Endodermal cell (in vitro differentiated cells): ENCODE results near the gene MRAS. TPM values are rescaled to one million over a fixed set of nuclear protein-coding genes. Genes with fewer than 3 reads are reported as not detected.

Experiments
- DNase-seq: peaks from one replicate; pipeline ENCODE4 v3.0.0-alpha.2; 2017
- H3K27ac ChIP-seq: 2 replicates; pipeline ENCODE4 v1.5.1; 2013; ENCODE audit warnings: mild to moderate bottlenecking, low read depth, low read length, moderate library complexity
- H3K27me3 ChIP-seq: 2 replicates; pipeline ENCODE4 v1.6.1; 2013; ENCODE audit warnings: mild to moderate bottlenecking, low read length, moderate library complexity; ENCODE audit not compliant: insufficient read depth, control insufficient read depth, poor library complexity, severe bottlenecking
- H3K36me3 ChIP-seq: 2 replicates; pipeline ENCODE4 v1.7.0; 2013; ENCODE audit warnings: mild to moderate bottlenecking, low read length, moderate library complexity; ENCODE audit not compliant: control insufficient read depth, insufficient read depth
- H3K4me1 ChIP-seq: one replicate; pipeline ENCODE4 v1.7.0; 2013; ENCODE audit warnings: low read length; ENCODE audit not compliant: control insufficient read depth, insufficient read depth
- H3K4me3 ChIP-seq: 2 replicates; pipeline ENCODE4 v1.5.1; 2013; ENCODE audit warnings: mild to moderate bottlenecking, low read length, moderate library complexity
- H3K9ac ChIP-seq: 2 replicates; pipeline ENCODE4 v1.6.1; 2013; ENCODE audit warnings: mild to moderate bottlenecking, low read length, moderate library complexity; ENCODE audit not compliant: poor library complexity, severe bottlenecking; ENCODE audit errors: extremely low read depth
- H3K9me3 ChIP-seq: 2 replicates; pipeline ENCODE4 v1.6.1; 2013; ENCODE audit warnings: mild to moderate bottlenecking, low read length, moderate library complexity; ENCODE audit not compliant: control insufficient read depth
- H3K27ac Mint-ChIP-seq: 2 replicates; pipeline ENCODE4 v1.8.0; 2020; ENCODE audit warnings: mixed read lengths
- H3K27me3 Mint-ChIP-seq: 2 replicates; pipeline ENCODE4 v1.8.0; 2021; ENCODE audit warnings: mild to moderate bottlenecking, mixed read lengths; ENCODE audit not compliant: insufficient read depth
- H3K36me3 Mint-ChIP-seq: 2 replicates; pipeline ENCODE4 v1.8.0; 2020; ENCODE audit warnings: low read depth, mixed read lengths
- H3K4me1 Mint-ChIP-seq: 2 replicates; pipeline ENCODE4 v1.8.0; 2020; ENCODE audit warnings: mixed read lengths
- H3K4me3 Mint-ChIP-seq: 2 replicates; pipeline ENCODE4 v1.8.0; 2020; ENCODE audit warnings: mild to moderate bottlenecking, moderate library complexity, mixed read lengths
- H3K9me3 Mint-ChIP-seq: 2 replicates; pipeline ENCODE4 v1.8.0; 2020; ENCODE audit warnings: mild to moderate bottlenecking, mixed read lengths
- WGBS, 2 experiments: methylation state at CpG; one replicate each; pipeline versions ENCODE4 v1.1.5 to v1.1.7; 2013; ENCODE audit warnings: missing lambda C conversion rate in 2 of 2, mixed read lengths in 1 of 2; ENCODE audit not compliant: insufficient coverage in 1 of 2, insufficient read length in 1 of 2; 5-methylcytosine and 5-hydroxymethylcytosine counted together
- total RNA-seq, 2 donors: library from RNA; stranded (reverse); fragmentation: NEBNext Ultra II Directional in 1 of 2; extraction: Animal tissue kit (Norgen Biotek cat#: 25700) in 1 of 2; gene quantifications; 2 replicates in 1 of 2; 3 replicates in 1 of 2; pipeline ENCODE4 v1.2.1, GENCODE V29; 2021
- TF ChIP-seq, protein P1 (sequence below): fragments of 200-600 bp; sonication (generic); conservative IDR thresholded peaks from 2 replicates; pipeline ENCODE4 v1.5.0; 2021; ENCODE audit warnings: antibody characterized with exemption, mild to moderate bottlenecking

The MRAS gene
- total RNA-seq, 2 donors from 2014 or later = 12.8 to 16.1 TPM

DNA sequence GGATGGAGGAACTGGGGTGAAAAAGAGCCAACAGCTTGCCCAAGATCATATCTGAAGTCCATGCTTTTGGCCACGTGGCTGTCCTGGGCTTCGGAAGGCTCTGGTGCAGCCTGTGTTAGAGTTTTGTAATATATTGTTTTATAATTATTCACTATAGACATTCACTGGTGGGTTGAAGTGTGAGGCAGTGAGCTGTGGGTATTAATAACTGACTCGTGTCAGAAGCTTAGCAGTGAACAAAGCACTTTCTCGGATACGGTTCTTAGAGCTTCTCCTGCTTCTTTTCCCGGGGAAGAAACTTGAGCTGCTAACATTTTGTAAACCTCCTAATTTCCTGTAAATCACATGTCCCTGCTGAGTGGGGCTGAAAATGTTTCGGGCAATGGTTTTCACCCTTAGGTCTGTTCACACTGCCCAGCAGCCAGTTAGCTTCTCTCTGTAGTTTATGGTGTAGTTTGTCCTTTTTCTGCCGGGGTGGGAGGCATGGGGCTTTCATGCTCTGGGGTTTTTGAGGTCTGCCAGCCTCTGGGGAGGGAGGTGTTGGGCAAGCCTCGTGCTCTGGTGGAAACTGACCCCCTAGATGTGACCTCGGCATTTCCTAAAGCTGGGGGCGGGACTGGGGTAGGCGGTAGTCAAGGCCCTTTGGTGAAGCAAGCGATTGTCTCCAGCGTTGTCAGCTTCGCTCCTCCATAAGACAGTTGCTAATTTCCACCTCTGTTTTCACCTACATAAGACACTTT lies 1.7 kb downstream of the MRAS start:
- no peaks in the 10 kb centered on the region for H3K4me1 ChIP-seq
- no peaks in the 10 kb centered on the region for H3K36me3 ChIP-seq
- H3K4me3 ChIP-seq = no peak overlapping the region
- WGBS, 2 experiments = 89 to 90% methylated on average over 11 to 14 of the region's 15 CpGs
- H3K9me3 Mint-ChIP-seq = no peaks in the 10 kb centered on the region
- no peak overlapping the region for H3K4me3 Mint-ChIP-seq
- H3K27me3 ChIP-seq = no peaks in the 10 kb centered on the region
- no peak for DNase-seq
- H3K27me3 Mint-ChIP-seq = peaks cover 16% of the 10 kb centered on the region
- peaks cover 13% of the 10 kb centered on the region for H3K4me1 Mint-ChIP-seq
- TF ChIP-seq, protein P1, sequence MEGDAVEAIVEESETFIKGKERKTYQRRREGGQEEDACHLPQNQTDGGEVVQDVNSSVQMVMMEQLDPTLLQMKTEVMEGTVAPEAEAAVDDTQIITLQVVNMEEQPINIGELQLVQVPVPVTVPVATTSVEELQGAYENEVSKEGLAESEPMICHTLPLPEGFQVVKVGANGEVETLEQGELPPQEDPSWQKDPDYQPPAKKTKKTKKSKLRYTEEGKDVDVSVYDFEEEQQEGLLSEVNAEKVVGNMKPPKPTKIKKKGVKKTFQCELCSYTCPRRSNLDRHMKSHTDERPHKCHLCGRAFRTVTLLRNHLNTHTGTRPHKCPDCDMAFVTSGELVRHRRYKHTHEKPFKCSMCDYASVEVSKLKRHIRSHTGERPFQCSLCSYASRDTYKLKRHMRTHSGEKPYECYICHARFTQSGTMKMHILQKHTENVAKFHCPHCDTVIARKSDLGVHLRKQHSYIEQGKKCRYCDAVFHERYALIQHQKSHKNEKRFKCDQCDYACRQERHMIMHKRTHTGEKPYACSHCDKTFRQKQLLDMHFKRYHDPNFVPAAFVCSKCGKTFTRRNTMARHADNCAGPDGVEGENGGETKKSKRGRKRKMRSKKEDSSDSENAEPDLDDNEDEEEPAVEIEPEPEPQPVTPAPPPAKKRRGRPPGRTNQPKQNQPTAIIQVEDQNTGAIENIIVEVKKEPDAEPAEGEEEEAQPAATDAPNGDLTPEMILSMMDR = no peak
- no peak overlapping the region for H3K9ac ChIP-seq
- H3K27ac Mint-ChIP-seq = no peak overlapping the region
- H3K27ac ChIP-seq = no peak overlapping the region
- no peaks in the 10 kb centered on the region for H3K9me3 ChIP-seq
- H3K36me3 Mint-ChIP-seq = no peaks in the 10 kb centered on the region

DNA sequence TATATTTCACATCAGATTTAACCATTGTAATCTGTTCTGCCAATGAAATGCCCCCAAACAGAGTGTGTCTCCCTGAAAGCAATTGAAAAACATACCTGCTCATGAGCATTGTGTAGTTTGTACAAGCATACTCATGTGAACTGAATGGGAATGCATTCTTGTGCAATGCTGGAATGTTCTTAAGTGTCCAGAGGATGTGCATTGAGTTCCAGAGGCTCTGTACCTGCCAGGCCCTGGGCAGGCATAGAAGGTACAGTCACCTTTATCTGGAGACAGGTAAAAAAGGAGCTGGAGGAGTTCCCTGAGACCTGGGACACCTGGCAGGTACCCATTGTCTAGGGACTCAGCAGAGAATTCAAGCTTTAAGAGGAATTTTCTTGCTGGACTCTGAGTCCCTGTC lies 2.8 kb downstream of the MRAS start:
- Histone ChIP-seq H3K4me3 (no peak overlapping the region), H3K27ac (no peak overlapping the region), H3K9ac (no peak overlapping the region), H3K36me3 (no peaks in the 10 kb centered on the region), H3K27me3 (no peaks in the 10 kb centered on the region), H3K4me1 (no peaks in the 10 kb centered on the region), H3K9me3 (no peaks in the 10 kb centered on the region)
- TF ChIP-seq, protein P1 = no peak
- H3K9me3 Mint-ChIP-seq = no peaks in the 10 kb centered on the region
- H3K4me1 Mint-ChIP-seq = peaks cover 13% of the 10 kb centered on the region
- H3K4me3 Mint-ChIP-seq = no peak overlapping the region
- peaks cover 12% of the 10 kb centered on the region for H3K27me3 Mint-ChIP-seq
- H3K27ac Mint-ChIP-seq = no peak overlapping the region
- H3K36me3 Mint-ChIP-seq = no peaks in the 10 kb centered on the region
- no peak for DNase-seq

DNA sequence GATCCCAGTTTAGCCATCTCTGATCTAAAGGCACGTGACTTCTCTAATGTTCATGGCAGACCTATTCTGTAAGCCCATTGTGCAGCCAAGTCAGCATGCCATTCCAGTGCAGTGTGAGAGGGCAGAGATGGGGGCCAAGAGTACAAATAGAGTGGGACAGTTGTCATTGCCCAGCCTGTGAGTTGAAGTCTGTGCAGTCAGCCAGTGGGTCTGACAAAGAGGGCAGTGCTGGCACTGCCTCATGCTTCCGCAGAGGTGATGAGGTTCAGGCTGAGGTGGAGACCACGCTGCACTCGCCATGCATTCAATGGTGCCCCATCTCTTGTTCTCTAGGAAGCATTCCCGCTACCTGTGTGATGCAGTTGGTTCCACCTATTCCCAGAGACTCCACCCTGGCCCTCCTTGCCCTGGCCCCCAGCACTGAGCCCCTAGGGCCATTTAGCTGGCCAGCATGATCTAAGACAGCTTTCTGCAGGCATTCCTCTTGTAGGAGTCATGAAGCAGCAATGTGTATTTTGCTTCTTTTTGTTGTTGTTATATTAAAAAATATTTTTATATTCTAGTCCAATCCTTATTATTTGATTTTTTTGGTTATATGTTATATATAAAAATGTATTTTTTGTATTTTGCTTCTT lies 3.7 kb downstream of the MRAS start:
- Histone ChIP-seq H3K4me3 (no peak overlapping the region), H3K9ac (no peak overlapping the region), H3K27ac (no peak overlapping the region), H3K9me3 (no peaks in the 10 kb centered on the region), H3K36me3 (no peaks in the 10 kb centered on the region), H3K4me1 (no peaks in the 10 kb centered on the region), H3K27me3 (no peaks in the 10 kb centered on the region)
- Mint-ChIP-seq H3K36me3 (no peaks in the 10 kb centered on the region), H3K4me3 (no peak overlapping the region), H3K9me3 (no peaks in the 10 kb centered on the region), H3K27ac (no peak overlapping the region), H3K4me1 (peaks cover 13% of the 10 kb centered on the region), H3K27me3 (peaks cover 6% of the 10 kb centered on the region)
- 95 to 100% methylated on average over 5 of the region's 5 CpGs for WGBS, 2 experiments
- TF ChIP-seq, protein P1 = no peak
- DNase-seq = no peak
